Nucleus accumbens (tissue), 56 donors: ENCODE data around the gene ZFP69.

Experiments used
- DNase-seq, 56 donors: peaks; one replicate each; lab custom pipeline; 2025; lab: John Stamatoyannopoulos, UW

ZFP69 gene

DNA sequence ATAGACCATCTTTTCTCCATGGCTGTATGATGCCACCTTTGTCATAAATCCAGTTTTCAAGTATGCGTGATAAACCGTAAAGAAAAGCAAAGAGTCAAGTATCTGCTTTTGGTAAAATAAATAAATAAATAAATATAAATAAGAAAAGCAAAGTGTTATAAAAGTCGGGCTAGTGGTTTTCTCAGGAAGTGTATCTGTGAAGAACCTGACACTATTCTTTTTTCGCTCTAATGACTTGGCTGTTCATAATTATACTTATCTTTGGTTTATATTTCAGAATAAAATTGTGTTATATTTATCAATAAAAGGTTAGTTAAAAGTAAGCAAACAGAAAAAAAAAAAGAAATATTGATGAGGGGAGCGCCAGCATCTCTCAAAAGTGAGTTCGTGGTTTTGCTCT is 30.9 kb downstream of the ZFP69 start:
- DNase-seq = no peak

DNA sequence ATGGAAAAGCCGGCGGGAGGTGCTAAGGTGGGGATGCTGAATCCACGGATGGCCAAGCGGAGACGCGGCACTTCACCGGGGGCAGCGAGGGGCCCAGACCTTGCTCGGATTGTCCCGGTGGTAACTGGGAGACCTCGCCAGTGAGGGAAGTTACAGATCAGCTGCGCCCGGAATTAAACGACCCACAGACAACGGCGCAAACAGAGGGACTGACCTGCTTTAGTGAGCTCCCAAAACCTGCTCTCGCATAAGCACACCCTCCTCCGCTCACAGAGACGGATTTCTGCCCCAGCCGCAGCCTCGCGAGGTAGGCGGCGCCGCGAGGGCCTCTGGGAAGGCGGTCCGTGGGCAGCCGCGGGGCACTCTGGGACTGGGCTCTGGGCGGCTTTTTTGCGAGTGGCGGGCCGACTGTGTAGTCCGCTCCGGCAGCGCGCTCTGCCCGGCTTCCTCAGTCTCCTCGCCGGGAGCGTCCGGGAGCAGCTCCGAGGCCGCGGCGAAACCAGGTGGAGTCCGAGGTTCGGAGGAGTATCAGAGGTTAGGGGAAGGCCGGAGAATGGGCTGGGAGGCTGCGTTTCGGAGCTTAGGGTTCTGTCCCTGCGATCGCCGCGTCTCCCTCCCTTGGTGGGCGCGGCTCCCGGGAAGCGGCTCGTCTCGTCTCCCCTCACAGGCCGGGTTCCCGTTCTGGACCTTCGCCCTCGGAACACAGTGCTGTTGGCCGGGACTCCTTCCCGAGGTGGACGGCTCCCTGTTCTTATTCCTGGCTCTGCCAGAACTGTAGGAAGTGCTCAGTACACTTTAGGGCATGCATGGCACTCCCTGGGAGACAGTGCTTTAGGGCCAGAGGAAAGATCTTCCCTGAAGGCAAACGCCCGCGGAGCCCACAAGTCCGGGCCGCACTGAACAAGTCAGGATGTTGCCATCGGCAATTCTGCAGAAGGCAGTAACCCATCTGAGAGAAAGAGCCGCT is 31.6 kb downstream of the ZFP69 start, which contains the start of gene EXO5:
TSS of gene EXO5 (plus strand) at position 393 of the 967 bp plus-strand sequence. CDS start 5,778 bp downstream, outside the sequence.
- peak in 54 of 56 donors; percentile 9 to 86 (median 62) for DNase-seq

DNA sequence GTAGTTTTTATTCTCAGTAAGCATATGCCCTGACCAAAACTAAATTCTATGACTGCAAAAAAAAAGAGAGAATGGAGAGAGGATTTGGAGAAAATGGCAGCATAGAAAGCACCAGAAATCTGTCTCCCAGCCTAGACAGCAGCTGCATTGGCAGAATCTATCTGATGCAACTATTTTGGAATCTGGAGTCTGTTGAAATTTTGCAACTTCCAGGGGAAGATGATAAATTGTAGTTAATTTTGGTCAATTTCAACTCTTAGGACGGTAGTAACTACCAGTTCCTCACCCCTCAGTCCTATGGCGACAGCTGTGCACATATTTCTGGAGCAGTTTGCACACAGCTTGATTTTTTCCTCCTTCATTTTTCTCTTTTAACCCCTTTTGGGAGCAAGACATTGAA is 42.4 kb downstream of the ZFP69 start:
- DNase-seq = no peak

DNA sequence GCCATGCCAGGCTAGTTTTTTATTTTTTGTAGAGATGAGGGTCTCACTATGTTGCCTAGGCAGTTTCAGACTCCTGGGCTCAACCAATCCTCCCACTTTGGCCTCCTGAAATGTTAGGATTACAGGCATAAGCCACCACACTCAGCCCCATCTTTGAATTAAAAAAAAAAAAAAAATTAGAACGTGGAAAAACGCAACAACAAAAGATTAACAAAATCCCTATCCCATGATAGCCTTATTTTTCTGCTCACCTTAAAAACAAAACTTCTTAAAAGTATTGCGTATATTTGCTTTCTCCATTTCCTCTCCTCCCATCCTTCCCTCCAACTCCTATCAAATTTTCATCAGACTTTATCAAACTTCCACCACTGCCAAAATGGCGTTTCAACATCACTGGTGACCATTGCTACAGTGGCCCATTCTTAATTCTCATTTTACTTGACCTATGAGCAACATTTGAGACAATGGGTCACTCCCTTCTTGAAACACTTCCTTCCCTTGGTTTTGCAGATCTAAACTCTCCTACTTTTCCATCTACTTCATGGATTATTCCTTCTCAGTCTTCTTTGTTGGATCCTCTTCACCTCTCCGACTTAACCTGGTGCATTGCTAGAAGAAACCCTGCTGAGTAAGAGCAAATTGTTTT is 53.8 kb downstream of the ZFP69 start:
- DNase-seq = no peak

DNA sequence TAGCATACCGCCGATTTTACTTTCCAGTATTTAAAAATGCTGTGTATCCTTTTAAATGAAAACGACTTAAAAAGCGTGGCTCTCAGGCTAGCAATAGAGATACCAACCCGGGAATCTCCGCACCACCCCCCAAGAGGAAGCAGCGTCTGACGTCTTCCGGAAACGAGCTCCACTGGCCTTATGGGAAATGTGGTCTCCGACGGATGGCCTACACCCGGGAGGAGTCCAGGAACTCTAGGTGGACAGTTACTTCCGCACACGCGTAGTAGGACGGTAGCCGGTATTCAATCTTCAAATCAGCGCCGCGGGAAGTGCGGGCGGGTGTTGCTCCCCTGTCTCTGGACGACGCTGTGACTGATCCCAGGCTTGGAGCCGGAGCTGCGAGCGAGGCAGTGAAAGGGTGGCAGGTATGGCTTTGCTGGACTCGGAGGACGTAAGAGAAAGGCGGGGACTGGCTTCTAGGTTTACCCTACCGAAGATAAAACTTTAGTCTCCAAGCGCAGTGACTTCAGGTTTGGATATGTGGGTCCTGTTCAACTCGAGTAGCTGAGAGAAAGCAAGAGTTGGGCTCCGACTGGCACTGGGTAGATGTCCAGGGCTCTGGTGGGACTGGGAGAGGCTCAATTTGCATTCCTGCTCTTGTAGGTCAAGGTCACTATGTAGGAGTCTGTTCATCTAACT is 54.4 kb downstream of the ZFP69 start, which contains the start of gene ZNF684:
TSS of gene ZNF684 (plus strand) at position 257 of the 681 bp plus-strand sequence. CDS start 1,530 bp downstream, outside the sequence.
- DNase-seq = peak; percentile 40 to 94 (median 83)

DNA sequence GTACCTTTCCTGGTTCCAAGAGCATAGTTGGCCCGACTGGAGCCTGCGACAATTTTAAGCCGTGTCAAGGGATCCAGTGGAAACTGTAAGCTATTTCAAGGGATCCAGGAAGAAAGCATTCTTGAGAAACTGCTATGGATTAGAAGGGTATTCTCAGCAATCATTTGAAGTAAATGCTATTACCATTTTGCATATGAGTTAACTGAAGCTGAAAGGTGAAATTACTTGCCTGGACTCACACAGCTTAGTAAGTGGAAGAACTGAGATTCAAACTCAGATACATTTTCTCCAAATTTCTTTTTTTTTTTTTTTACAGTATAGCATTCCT is 54.9 kb downstream of the ZFP69 start:
- peak in 1 of 56 donors; percentile 41 for DNase-seq

DNA sequence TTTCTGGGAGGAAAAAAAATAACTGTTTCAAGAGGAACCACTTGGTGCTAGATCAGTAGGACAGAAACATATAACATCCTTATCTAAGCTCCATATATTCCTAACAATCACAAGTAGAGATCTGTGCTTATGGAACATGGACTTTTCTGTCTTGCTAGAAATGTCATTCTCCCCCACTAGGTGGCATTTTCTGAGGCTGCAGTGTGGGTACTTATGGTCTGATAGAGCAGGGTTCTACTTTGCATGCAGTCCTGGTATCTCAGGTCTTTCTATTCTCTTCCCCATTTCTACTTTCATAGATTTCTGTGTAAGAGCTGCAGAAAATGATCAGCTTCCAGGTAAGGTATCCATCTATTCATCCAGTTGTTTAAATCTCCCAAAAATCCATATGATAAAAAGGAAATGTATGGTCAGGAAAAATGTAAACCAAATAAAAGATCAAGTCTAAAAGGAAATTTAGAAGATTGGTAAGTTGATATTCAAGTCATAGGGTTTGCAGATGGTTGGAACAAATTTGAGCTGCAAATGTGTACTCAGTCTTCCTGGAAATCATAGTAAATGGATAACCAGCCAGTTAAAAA is 55.8 kb downstream of the ZFP69 start:
- DNase-seq = peak in 9 of 56 donors; percentile 0 to 14 (median 1)

DNA sequence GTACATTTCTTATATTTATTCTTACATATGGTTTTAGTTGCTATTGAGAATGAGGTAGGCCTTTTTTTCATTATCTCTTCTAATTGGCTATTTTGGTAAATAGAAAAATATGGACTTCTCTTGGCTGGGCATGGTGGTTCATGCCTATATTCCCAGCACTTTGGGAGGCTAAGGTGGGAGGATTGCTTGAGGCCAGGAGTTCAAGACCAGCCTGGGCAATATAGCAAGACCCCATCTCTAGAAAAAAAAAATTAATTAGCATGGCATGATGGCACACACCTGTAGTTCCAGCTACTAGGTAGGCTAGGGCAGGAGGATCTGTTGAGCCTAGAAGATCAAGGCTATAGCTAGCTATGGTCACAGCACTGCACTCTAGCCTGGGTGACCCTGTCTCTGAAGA is 57.5 kb downstream of the ZFP69 start:
- no peak for DNase-seq

DNA sequence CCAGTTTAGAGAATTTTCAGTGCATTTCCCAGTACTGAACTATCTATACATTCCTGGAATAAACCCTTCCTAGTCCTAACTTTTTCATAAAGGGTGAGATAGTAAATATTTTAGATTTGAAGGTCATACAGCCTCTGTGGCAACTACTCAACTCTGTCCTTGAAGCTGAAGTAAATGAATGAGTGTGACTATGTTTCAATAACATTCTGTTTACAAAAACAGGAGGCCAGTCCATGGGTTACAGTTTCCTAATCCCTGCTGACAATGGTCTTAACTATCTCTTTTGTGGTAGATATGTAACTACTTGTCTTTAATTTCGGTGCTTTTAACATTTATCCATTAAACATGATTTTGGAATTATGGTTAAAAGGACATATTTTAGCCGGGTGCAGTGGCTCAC is 58.6 kb downstream of the ZFP69 start:
- DNase-seq = no peak

DNA sequence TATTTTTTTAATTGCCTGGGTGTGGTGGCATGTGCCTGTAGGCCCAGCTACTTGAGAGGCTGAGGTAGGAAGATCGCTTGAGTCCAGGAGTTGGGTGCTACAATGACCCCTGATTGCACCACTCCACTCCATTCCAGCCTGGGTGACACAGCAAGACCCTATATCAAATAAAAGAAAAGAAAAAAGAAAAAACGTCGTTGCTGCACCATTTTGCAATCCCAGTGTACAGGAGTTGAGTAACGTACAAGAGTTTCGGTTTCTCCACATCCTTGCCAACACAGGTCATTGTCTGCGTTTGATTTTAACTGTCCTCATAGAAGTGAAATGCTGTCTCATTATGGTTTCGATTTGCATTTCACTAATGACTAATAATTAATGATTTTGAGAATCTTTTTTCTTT is 62.2 kb downstream of the ZFP69 start:
- DNase-seq = no peak
